ENCODE measurements around the gene ST6GALNAC4. TPM values are rescaled to one million over a fixed set of nuclear protein-coding genes. Genes with fewer than 3 reads are reported as not detected.

ST6GALNAC4 gene
- total and polyA plus RNA-seq, 9 of the 15 experiments (the other 6 are each of a cell fraction or from before 2014, with no cell fraction given) = 2.6 to 43.1 (median 15.4) TPM

DNA sequence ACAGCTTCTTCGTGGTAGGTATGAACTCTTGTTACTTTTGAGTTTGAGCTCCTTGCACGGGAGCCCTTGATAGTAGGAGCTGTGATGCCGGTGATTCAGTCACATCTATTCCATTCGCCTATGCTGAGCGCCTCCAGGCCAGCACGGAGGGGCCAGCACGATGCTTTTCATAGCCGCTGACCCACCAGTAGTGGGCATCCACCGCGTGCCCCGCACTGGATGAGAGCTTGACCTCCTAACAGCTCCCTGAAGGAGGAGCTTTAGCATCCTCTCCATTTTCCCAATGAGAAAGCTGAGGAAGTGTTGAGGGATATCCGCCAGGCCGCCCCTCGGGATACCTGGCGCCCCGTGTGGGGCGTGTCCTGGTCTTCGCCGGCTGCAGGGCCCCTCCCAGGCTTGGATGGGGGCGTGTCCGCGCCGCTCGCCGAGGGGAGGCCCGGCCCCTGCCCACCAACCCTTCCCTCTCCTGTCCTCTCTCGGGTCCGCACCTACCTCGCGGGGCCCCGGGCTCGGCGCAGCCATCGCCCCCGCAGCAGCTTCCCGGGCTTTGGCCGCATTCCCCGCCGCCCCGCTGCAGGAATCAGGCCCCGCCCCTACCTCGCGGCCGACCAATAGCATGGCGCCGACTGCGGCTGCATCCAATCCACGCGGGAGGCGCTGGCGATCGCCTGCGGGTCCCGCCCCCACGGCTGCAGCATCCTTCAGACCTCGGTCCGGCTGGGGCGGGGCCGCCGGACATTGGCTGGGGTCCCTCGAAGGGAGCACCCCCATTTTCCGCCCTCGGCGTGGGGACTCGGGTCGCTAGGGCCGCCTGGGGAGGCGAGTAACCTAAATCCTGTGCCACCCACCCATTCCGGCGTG is 13.6 kb upstream of the ST6GALNAC4 start, which contains the start of gene PIP5KL1 (continued):
- TF ChIP-seq CEBPG (CRISPR knock-in tag; IDR thresholded peaks at IDR 0.05) (no peak), CEBPG (tag; conservative IDR thresholded peaks at IDR 0.05 in 1 of 2, IDR thresholded peaks at IDR 0.05 in 1 of 2) (no peak), PHF8 (IDR thresholded peaks at IDR 0.05; ENCODE audit: borderline replicate concordance, low read length) (peak; percentile 20; the same call in 1 of the 2 replicates), SNRNP70 (optimal IDR thresholded peaks at IDR 0.05; ENCODE audit: low read depth, low read length) (no peak), GABPB2 (CRISPR knock-in tag; conservative IDR thresholded peaks at IDR 0.05) (no peak), YY1 (IDR thresholded peaks at IDR 0.05; ENCODE audit: borderline replicate concordance in 1 of 3, control insufficient read depth in 1 of 3, extremely low read depth in 1 of 3, insufficient read depth in 3 of 3, insufficient read length in 1 of 3, insufficient replicate concordance in 2 of 3, low read depth in 1 of 3, low read length in 2 of 3) (peak in 1 of 3 experiments; percentile 26), PHF21A (IDR thresholded peaks at IDR 0.05; ENCODE audit: borderline replicate concordance, low read depth) (no peak), SMARCB1 (IDR thresholded peaks at IDR 0.05; ENCODE audit: insufficient read length, low read depth) (no peak), ZFP36 (IDR thresholded peaks at IDR 0.05; ENCODE audit: low read depth, low read length, partially characterized antibody) (no peak), PHTF2 (CRISPR knock-in tag; IDR thresholded peaks at IDR 0.05) (no peak), GTF2F1 (IDR thresholded peaks at IDR 0.05; ENCODE audit: low read depth, low read length) (no peak), ARID2 (IDR thresholded peaks at IDR 0.05) (no peak)
- TF ChIP-seq, protein P1, sequence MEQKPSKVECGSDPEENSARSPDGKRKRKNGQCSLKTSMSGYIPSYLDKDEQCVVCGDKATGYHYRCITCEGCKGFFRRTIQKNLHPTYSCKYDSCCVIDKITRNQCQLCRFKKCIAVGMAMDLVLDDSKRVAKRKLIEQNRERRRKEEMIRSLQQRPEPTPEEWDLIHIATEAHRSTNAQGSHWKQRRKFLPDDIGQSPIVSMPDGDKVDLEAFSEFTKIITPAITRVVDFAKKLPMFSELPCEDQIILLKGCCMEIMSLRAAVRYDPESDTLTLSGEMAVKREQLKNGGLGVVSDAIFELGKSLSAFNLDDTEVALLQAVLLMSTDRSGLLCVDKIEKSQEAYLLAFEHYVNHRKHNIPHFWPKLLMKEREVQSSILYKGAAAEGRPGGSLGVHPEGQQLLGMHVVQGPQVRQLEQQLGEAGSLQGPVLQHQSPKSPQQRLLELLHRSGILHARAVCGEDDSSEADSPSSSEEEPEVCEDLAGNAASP (IDR thresholded peaks at IDR 0.05) = no peak
- TF ChIP-seq, protein P2, sequence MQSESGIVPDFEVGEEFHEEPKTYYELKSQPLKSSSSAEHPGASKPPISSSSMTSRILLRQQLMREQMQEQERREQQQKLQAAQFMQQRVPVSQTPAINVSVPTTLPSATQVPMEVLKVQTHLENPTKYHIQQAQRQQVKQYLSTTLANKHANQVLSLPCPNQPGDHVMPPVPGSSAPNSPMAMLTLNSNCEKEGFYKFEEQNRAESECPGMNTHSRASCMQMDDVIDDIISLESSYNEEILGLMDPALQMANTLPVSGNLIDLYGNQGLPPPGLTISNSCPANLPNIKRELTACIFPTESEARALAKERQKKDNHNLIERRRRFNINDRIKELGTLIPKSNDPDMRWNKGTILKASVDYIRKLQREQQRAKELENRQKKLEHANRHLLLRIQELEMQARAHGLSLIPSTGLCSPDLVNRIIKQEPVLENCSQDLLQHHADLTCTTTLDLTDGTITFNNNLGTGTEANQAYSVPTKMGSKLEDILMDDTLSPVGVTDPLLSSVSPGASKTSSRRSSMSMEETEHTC (IDR thresholded peaks at IDR 0.05) = no peak
- TF ChIP-seq, protein P3, sequence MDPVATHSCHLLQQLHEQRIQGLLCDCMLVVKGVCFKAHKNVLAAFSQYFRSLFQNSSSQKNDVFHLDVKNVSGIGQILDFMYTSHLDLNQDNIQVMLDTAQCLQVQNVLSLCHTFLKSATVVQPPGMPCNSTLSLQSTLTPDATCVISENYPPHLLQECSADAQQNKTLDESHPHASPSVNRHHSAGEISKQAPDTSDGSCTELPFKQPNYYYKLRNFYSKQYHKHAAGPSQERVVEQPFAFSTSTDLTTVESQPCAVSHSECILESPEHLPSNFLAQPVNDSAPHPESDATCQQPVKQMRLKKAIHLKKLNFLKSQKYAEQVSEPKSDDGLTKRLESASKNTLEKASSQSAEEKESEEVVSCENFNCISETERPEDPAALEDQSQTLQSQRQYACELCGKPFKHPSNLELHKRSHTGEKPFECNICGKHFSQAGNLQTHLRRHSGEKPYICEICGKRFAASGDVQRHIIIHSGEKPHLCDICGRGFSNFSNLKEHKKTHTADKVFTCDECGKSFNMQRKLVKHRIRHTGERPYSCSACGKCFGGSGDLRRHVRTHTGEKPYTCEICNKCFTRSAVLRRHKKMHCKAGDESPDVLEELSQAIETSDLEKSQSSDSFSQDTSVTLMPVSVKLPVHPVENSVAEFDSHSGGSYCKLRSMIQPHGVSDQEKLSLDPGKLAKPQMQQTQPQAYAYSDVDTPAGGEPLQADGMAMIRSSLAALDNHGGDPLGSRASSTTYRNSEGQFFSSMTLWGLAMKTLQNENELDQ (CRISPR knock-in tag; IDR thresholded peaks at IDR 0.05; ENCODE audit: borderline replicate concordance) = no peak
- TF ChIP-seq, protein P4, sequence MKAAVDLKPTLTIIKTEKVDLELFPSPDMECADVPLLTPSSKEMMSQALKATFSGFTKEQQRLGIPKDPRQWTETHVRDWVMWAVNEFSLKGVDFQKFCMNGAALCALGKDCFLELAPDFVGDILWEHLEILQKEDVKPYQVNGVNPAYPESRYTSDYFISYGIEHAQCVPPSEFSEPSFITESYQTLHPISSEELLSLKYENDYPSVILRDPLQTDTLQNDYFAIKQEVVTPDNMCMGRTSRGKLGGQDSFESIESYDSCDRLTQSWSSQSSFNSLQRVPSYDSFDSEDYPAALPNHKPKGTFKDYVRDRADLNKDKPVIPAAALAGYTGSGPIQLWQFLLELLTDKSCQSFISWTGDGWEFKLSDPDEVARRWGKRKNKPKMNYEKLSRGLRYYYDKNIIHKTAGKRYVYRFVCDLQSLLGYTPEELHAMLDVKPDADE (conservative IDR thresholded peaks at IDR 0.05; ENCODE audit: control insufficient read depth, low read depth, low read length) = peak; percentile 73; the same call in 1 of the 2 replicates
- TF ChIP-seq, protein P5, sequence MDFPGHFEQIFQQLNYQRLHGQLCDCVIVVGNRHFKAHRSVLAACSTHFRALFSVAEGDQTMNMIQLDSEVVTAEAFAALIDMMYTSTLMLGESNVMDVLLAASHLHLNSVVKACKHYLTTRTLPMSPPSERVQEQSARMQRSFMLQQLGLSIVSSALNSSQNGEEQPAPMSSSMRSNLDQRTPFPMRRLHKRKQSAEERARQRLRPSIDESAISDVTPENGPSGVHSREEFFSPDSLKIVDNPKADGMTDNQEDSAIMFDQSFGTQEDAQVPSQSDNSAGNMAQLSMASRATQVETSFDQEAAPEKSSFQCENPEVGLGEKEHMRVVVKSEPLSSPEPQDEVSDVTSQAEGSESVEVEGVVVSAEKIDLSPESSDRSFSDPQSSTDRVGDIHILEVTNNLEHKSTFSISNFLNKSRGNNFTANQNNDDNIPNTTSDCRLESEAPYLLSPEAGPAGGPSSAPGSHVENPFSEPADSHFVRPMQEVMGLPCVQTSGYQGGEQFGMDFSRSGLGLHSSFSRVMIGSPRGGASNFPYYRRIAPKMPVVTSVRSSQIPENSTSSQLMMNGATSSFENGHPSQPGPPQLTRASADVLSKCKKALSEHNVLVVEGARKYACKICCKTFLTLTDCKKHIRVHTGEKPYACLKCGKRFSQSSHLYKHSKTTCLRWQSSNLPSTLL (IDR thresholded peaks at IDR 0.05) = peak; percentile 98
